HUDEP-2 (cell line): ENCODE data around the gene WNT2.

ENCODE experiments used
- DNase-seq, 76 experiments: peaks; one replicate each; lab custom pipeline; 2025; ENCODE audit not compliant: unreplicated experiment in 76 of 76; lab: John Stamatoyannopoulos, UW

Gene WNT2

DNA sequence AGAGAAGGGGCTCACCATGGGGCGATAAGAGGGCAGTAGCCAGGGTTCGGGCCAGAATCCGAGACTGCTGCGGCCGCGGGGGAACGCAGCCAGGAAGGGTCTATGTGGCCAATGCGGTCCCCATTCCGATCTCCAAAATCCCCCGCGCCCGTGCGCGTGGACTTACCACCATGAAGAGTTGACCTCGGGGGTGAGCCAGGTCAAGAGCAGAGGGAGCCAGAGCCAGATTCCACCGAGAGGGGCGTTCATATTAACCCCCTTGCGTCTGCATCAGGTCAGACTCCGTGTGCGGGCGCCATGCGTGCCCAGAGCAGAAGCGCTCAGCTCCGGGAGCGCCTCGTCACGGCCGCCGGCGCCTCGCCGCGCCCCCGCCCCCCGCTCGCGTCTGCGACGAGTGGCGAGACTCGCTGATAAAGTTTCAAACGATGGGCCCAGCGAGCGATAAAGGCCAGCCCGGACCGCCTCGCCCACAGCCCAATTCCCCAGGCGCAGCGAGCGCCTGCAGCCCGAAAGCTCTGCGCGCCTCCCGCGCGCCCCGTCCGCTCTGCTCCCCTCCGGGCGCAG is at the start of gene WNT2:
WNT2 (minus strand) TSS at position 318 of the 564 bp plus-strand sequence; CDS start at position 249, 69 bp downstream.
- no peak for DNase-seq

DNA sequence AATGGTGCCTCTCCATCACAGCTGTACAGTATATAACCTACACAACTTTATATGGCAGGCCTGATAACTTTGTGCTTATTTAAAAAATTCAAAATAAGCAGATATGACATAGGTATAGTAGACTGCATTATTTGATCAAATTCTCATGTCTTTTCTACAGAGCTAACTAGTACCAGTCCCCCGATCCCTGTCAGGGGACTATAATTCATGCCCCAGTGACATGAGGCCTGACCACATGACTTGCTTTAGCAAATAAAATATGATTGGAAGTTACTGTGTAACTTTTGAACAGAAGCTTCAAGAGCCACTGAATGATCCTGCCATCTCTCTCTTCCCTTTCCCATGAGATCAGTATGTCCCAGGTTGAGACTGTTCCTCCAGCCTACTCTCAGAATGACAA is 49.2 kb upstream of the WNT2 start:
- DNase-seq = no peak

DNA sequence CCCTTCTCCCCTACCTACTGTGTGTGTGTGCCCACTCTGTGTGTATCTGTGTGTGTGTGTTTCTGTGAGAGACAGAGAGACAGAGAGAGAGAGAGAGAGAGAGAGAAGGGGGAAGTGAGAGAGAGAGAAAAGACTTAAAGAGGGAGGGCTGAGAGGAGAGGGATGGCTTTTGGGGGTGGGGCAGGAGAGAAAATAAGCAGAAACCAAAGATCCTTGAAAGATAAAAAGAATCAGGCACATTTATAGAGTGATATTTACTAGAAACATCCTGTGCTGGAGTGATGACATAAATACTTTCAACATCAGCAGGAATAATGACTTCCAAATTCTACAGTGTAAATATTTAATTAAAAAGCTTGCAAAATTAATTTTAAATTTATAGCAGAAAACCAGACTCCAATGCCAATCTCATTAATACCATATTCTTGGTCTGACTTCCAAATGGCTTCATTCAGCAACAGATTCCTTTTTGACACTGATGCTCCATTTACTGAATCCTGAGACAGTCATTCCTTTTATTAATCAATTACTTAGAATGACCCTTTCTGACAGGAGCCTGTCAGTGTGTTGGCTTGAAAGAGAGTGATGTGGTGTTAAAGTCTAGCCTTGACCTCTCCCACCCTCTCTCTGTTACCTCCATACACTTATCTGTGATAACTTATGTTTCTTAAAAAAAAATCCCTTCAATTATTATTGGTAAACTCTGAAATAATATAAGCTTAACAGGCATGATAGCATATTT is 41.7 kb upstream of the WNT2 start:
- no peak for DNase-seq

DNA sequence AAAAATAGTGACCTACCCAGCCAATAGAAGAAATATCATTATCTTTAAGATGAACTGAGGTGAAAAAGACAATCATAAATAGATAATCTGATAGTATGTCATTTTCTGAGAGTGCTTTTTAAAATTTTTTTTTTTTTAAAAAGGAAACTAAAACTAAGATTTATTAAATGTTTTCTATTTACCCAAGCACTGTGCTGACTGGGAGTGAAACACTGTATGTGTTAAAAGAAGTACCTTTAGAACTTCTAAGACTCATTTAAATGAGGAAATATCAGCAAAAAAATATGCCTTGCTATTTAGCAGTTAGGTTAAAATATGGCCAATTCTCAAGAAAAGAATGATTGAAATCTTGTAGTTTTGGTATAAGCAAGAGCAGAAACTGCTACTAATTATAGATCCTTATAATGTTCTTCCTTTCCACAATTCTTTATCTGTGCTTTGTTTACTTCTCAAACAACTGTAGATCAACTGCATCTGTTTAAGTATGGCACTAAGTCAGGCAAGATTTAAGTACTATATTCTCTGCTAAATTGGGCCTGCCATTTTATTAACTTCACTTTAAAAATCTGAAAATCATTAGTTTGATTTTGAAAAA is 39.5 kb upstream of the WNT2 start:
- no peak for DNase-seq

DNA sequence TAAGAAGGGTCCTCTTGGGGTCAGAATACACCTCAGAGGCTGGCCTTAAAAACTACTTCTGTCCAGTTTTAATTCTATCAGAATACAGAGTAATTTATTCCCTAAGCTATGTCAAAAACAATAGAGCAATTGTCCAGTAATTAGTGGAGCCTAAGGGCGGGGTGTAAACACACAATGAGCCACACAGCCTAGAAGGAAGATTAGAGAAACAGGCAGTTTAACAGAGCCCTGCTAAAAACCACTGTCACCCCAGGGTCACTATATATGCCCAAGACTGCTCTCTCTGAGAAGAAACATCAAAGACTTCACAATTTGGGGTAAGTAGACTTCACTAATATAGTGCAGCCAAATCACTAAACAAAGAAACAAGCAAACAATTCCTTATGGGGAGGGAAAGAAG is 27.2 kb upstream of the WNT2 start:
- no peak for DNase-seq

DNA sequence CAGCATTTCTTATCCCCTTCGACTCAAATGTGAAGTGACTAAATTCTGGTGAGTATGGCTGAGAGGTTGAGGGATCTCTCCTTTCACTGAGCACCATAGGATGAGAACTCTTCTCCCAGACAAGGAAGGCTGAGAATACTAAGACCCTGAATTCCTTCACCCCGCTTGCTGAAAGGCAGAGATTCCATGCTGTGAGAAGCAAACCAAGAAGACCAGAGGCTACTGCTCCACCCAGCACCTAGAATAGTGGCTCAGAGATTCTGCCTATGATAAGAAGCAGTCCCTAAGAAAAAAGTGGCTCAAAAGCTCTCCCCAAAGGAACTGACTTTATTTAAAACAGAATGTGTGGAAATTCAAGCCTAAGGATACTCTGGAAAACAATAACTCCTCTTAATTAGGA is 26.7 kb upstream of the WNT2 start:
- DNase-seq = no peak

DNA sequence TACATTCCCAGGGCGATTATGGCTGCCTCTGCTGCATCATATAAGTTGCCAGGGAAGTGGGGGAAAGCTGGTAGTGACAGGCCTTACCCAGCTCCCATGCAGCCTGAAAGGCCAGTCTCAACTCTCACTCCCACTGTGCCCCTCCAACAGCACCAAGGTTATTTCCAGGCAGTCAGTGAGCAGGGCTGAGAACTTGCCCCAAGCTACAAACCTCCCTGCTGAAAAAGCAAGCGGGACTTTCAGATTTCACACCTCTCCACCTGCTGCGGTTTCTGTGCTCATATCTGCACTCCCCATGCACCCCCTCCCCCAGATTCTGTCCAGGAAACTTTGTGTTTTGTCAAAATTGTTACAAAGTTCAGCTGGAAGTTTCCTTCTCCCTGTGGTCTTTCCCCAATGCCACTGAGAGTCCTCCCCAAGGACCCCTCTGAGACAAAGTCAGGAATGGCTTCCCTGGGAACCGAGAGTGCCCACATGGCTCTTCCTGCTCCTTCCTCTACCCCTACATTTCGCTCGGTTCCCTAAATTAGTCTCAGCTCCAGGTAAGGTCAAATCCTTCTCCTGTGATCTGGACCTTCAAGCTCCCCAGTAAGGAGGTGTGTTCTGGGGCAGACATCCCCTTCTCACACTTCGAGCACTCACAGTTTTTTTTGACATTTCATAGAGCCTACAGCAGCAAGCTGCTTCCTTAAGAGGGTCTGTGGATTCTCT is 25.3 kb upstream of the WNT2 start:
- DNase-seq = no peak

DNA sequence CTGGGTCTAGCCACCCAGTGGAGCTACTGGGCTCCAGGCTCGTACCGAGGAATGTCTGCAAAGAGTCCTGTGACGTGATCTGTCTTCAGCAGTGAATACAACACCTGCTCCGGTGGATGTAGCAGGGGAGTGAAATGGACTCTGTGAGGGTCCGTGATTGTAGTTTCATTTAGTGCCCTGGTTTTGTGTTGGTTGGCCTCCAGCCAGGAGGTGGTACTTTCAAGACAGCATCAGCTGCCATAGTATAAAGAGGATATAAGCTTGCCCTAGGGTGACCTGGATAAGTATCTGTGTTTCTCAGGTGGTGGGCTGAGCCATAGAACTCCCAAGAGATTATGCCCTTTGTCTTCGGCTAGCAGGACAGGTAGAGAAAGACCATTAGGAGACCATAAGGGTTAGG is 24.6 kb upstream of the WNT2 start:
- no peak for DNase-seq

DNA sequence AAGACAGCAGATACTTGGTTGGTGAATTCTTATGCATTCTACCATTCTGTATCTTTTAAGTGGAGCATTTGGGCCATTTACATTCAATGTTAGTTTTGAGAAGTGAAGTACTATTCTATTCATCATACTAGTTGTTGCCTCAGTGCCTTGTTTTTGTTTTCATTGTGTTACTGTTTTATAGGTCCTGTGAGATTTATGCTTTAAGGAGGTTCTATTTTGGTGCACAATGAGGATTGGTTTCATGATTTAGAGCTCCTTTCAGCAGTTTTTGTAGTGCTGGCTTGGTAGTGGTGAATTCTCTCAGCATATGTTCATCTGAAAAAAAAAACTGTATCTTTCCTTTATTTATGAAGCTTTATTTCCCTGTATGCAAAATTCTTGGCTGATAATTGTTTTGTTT is 23.3 kb upstream of the WNT2 start:
- no peak for DNase-seq

DNA sequence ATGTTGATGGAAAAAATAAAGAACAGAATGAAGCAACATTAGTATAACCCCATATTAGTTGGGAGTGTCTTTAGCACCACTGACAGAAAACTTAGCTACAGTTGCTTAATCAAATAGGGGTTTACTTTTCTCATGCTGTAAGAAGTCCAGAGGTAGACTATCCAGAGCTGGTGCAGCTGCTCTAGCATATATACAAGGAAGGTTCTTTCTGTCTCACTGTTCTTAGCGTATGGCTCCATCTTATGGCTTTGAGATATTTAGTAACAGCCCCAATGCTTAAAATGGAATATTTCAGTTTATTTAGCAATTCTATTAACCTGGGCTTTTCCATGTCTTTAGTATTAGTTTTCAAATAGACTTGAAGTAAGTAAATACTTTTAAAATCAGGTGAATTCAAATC is 15.2 kb upstream of the WNT2 start:
- no peak for DNase-seq

DNA sequence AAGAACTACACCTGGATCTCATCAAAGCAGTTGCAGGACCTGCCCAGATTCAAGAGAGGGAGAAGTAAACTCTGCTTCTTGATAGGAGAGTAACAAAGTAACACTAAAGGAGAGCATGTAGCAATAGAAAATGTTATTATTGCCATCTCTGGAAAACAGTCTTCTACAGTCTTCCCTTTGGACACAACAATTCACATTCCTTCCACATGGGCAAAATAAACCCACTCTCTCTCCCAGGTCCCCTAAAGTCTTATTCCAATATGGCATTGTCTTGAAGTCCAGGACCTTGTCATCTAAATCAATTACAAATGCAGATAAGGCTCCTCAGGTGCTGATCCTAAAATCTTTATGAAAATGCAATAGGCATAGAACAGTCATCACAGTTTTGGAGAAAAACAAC is 10.3 kb upstream of the WNT2 start:
- DNase-seq = no peak

DNA sequence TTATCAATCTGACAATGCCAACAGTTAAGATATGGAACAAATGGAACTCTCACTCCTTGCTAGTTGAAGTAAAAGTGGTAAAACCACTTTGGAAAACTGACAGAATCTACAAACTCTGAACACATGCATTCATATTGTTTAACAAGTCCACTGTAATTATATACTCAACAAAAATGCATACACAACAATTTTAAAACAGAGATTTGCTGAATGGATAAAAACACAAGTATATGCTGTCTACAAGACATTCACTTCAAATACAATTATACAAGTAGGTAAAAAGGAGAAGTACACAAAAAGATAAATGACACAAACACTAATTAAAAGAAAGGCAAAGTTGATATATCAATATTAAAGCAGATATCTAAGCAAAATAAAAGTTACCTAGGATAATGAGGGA is 9.2 kb upstream of the WNT2 start:
- no peak for DNase-seq

DNA sequence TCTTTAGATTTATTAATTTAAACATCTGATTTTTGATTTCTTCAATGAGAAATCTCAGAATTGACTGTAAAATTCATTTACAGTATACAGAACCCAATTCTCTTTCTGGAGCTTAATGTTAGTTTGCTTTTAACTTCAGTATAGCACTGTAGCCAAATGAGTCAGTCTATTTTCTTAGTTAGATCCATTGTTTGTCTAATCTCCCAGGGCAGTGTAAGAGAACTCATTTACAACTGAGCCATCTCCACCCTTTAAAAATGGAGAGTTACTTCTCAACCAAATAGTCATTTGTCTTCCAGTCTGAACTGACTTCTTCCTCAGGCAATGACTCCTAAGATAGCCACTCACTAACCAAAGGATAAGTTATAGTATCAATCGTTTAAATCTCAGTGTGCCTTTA is 3.0 kb upstream of the WNT2 start:
- DNase-seq = no peak

DNA sequence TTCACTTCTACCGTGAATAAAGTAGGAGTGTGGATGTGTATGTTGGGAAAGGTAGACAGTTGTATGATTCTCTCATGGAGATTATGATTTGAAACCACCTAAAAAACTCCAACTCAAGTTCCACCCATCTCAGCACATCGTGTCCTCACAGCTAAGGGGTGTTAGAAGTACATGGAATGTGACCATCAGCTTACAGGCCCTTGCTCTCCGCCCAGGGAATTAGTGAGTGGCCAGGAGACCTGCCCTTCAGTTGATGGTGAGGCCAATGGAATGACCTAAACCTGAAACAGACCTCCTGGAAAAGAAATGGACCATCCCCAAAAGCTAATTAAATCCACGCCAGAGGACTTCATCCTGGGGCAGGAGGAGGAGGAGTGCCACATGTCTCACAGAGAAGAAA is 2.1 kb upstream of the WNT2 start:
- no peak for DNase-seq

DNA sequence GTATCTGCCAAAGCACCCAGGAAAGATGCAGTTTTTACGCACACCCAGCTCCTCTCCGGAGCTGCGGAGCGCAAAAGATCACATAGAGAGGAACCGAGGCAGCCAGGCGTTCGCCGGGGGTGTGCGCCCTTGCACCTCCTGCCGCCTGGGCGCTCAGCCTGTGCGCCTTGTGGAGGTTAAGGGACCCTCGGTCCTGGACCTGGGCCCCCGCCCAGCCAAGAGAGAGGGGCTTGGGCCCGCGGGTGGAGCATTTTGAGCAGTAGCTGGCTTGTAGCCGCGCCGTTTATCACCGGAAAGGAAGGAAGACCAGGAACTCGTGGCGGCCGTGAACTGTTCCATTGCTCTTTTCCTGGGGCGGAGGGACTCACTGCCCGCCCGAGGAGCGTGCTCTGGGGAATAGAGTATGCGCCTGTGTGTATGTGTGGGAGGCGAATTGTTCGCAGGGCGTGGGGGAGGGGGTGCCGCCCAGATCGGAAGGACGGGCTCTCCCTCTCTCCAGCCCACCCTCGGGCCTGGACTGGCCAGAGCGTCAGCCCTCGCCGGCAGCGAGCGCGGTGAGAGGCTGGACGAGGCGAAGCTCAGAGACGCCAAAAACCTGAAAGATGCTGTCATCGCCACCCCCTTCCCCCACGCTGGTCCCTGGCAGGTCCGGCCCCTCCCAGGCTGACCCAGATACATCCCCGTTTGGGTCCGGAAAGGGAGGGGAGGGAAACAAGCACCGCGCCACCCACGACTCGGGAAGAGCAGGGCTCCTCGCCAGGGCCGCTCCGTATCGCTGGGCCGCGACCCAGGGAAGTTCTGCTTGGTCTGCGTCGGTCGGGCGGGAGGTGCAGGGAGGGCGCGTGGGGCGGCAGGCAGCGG is 1.2 kb upstream of the WNT2 start:
- DNase-seq = peak in 1 of 76 experiments; percentile 2

DNA sequence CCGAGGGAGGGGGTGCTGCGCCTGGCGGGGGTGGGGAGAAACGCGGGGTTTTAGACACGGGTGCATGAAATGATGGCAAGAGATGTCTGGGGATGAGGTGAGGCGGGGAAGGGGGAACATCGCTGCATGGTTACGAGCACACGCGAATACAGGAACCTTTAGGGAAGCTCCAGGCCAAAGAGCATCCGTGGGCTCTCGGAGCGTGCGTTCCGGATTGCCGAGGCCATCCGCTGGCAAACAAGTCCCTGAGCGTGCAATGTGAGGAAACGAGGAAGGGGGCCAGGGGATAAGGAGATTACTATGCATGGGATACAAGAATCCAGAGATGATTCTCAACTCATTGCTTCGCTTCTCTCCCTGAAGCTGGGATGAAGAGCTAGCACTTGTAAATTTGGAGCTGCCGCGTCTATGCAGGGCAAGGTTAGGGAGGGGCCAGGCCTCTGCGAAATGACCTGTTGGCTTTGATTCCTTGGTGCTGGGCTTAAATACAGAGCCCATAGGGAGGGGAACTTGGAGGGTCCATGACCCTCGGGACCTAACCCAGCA is 520 bp upstream of the WNT2 start:
- DNase-seq = no peak

DNA sequence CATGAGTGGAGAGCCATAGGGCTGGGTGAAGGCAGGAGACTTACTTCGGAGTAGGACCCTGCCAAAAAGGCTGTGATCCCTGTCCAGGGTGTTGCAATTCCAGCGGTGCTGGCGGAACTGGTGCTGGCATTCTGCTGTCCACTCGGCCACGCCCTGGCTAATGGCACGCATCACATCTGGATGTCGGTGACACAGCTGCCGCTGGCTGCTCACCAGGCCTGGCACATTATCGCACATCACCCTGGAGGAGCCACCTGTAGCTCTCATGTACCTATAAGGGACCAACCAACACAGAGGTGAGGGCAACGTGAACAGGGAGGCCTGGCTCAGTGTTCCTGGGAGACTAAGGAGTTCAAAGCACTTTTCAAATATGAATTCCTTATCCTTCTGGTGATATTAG is 2.3 kb downstream of the WNT2 start:
- no peak for DNase-seq

DNA sequence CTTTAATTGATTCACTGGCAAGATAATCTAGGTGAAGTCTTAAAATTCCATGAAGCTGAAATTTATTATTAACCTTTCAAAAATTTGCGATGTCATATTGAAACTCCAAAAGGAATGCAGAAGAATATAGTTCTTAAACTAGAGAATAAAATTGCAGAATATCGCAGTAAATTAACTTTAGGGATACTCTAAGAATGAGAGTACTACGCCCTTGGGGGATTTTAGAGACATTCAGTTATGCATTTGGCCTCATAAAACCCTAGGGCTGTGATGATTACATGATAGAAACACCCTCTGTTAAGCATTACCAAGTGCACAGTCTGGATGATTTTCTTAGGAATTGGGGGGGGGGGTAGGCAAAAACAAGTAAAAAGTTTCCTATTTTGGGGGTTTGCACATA is 3.7 kb downstream of the WNT2 start:
- DNase-seq = no peak

DNA sequence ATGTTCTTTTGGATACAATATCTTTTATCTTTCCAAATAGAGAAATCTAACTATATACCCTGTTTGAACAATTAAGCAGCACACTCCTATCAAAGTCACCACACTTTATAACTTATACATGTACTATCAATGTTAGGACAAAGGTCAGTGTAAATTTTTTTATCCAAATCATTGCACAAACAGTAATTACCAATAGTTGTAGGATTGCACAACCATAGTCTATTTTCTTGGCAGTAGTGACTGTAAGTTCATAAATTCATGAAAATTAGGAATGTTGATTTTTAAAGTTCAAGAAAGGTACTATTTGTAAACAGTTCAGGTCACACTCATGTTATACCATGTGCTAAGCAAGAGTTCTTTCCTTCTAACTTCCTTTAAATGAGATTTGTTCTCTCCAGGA is 9.3 kb downstream of the WNT2 start:
- DNase-seq = no peak
